Nephron progenitor cell (in vitro differentiated cells): ENCODE measurements around the gene EXOC3L1.

Source experiments
- DNase-seq: peaks from one replicate; pipeline ENCODE4 v3.0.0; 2021
- H3K27ac Mint-ChIP-seq: 2 replicates; pipeline ENCODE4 v1.8.0; 2021; ENCODE audit warnings: mild to moderate bottlenecking, moderate library complexity, mixed read lengths
- H3K27me3 Mint-ChIP-seq: 2 replicates; pipeline ENCODE4 v1.8.0; 2021; ENCODE audit warnings: mild to moderate bottlenecking, low read depth, mixed read lengths; ENCODE audit not compliant: poor library complexity
- H3K36me3 Mint-ChIP-seq: 2 replicates; pipeline ENCODE4 v1.8.0; 2021; ENCODE audit warnings: low read depth, mixed read lengths
- H3K4me1 Mint-ChIP-seq: 2 replicates; pipeline ENCODE4 v1.8.0; 2021; ENCODE audit warnings: mixed read lengths
- H3K4me3 Mint-ChIP-seq: 2 replicates; pipeline ENCODE4 v1.8.0; 2021; ENCODE audit warnings: mild to moderate bottlenecking, moderate library complexity, mixed read lengths
- H3K9me3 Mint-ChIP-seq: 2 replicates; pipeline ENCODE4 v1.8.0; 2021; ENCODE audit warnings: mild to moderate bottlenecking, moderate library complexity, mixed read lengths
- TF ChIP-seq, protein P1 (sequence below): fragments of 200-600 bp; sonication (generic); IDR thresholded peaks from 2 replicates; pipeline ENCODE4 v1.5.0; 2021; ENCODE audit warnings: antibody characterized with exemption

The EXOC3L1 gene

DNA sequence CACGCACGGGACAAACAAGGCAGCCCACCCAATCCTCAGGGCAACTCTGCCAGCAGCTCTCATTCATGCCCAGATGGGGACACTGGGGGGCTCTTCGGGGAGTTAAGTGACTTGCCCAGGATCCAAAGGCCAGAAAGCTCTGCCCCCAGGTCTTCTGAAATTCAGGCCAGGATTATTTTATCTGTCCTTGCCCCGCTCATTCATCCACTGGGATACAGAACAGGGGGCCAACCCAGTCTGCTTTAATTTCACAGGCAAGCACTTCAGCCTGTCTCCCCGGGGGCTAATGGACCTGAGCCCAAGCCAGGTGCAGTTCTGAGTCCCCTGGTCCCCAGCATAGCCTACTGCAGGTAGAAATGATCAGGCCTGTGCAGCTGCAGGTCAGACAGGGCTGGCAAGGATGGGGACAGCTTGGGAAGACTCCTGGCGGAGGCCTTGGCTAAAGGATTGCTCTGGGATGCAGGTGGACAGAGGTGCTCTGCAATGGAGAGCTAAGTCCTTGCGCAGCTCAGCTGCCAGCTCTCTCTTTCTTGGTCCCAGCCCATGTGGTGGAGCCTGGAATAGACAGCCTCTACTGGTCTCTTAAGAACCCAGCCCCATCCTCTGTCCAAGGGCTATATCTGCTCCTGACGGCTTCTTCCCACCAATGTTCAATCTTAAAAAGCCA lies 38.4 kb downstream of the EXOC3L1 start:
- TF ChIP-seq, protein P1, sequence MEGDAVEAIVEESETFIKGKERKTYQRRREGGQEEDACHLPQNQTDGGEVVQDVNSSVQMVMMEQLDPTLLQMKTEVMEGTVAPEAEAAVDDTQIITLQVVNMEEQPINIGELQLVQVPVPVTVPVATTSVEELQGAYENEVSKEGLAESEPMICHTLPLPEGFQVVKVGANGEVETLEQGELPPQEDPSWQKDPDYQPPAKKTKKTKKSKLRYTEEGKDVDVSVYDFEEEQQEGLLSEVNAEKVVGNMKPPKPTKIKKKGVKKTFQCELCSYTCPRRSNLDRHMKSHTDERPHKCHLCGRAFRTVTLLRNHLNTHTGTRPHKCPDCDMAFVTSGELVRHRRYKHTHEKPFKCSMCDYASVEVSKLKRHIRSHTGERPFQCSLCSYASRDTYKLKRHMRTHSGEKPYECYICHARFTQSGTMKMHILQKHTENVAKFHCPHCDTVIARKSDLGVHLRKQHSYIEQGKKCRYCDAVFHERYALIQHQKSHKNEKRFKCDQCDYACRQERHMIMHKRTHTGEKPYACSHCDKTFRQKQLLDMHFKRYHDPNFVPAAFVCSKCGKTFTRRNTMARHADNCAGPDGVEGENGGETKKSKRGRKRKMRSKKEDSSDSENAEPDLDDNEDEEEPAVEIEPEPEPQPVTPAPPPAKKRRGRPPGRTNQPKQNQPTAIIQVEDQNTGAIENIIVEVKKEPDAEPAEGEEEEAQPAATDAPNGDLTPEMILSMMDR, result no peak
- Mint-ChIP-seq H3K36me3 (peaks cover 20% of the 10 kb centered on the region), H3K9me3 (no peaks in the 10 kb centered on the region), H3K4me1 (peaks cover 4% of the 10 kb centered on the region), H3K27ac (no peak overlapping the region), H3K4me3 (peak overlapping the region; percentile 77), H3K27me3 (peaks cover 74% of the 10 kb centered on the region)
- no peak for DNase-seq

DNA sequence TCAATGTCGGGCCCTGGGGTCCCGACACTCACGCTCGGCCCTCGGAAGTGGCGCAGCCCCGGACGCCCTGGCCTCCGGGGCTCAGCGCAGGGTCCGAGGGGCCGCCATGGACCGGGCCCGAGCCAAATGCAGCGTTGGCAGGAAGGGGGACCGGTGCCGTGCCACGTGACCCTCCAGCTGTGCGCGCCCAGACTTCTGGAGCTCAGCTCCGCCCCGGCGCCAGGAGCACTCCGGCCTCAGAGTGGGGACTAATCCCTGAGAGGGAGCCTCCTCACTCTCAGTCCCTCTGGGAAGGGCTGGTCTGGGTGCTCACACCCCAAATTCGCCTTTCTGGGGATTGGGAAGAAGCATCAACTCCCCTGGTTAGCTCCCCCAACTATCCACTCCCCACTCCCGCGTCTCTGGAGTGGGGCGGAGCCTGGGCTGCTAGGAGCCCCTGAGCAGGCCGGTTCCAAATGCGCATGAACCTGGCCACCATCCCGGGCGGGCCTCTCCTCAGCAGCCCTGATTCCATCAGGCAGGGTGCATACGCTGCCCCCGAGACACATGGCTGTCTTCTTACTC lies 39.0 kb downstream of the EXOC3L1 start, which contains the start of gene B3GNT9:
Gene B3GNT9, minus strand, starts transcription at position 166 of the 564 bp plus-strand sequence. CDS start 513 bp downstream, outside the sequence.
- DNase-seq, result peak; percentile 67
- H3K9me3 Mint-ChIP-seq, result no peaks in the 10 kb centered on the region
- TF ChIP-seq, protein P1, result no peak
- H3K27me3 Mint-ChIP-seq, result peaks cover 68% of the 10 kb centered on the region
- H3K4me3 Mint-ChIP-seq, result peak within 1 kb of the TSS; percentile 77
- H3K36me3 Mint-ChIP-seq, result peaks cover 25% of the 10 kb centered on the region
- H3K27ac Mint-ChIP-seq, result no peak within 1 kb of the TSS
- peaks cover 4% of the 10 kb centered on the region for H3K4me1 Mint-ChIP-seq

DNA sequence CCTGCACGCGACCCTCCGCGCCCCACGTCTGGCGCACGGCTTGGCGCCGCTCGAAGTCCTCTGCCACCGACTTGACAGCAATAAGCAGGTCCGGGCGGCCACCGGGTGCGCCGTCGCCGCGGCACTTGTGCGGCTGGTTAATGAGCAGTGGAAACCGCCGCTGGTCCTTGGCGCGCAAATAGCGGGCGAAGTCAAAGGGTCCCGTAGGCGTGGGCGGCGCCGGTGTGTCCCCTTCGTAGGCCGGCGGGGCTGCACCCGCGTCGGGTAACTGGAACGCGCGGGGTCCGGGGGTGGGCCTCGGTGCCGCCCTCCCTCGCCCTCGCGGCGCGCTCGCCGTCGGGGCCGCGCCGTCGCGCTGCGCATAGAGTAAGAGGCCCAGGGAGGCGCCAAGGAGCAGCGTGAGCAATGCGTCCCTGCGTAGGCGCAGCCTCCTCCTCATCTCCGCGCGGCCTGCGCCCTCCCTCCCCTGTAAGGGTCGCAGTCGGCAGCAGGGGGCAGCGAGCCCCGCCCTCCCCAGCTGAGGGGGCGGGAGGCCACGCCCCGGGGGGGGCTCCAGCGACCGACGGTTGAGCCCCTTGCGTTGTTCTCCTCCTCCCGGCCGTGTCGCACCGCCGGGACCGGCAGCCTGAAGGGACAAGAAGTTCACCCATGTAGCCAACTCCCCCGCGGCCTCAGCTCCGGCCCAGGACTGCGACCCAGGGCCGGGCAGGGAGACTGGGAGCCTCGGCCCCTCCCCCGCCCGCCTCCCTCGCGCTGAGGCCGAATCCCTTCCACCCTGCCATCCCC lies 39.7 kb downstream of the EXOC3L1 start:
- Mint-ChIP-seq H3K4me3 (peak overlapping the region; percentile 77), H3K9me3 (no peaks in the 10 kb centered on the region), H3K27me3 (peaks cover 61% of the 10 kb centered on the region), H3K27ac (no peak overlapping the region), H3K4me1 (peaks cover 4% of the 10 kb centered on the region), H3K36me3 (peaks cover 26% of the 10 kb centered on the region)
- TF ChIP-seq, protein P1, result peak; percentile 29
- DNase-seq, result peak; percentile 77

DNA sequence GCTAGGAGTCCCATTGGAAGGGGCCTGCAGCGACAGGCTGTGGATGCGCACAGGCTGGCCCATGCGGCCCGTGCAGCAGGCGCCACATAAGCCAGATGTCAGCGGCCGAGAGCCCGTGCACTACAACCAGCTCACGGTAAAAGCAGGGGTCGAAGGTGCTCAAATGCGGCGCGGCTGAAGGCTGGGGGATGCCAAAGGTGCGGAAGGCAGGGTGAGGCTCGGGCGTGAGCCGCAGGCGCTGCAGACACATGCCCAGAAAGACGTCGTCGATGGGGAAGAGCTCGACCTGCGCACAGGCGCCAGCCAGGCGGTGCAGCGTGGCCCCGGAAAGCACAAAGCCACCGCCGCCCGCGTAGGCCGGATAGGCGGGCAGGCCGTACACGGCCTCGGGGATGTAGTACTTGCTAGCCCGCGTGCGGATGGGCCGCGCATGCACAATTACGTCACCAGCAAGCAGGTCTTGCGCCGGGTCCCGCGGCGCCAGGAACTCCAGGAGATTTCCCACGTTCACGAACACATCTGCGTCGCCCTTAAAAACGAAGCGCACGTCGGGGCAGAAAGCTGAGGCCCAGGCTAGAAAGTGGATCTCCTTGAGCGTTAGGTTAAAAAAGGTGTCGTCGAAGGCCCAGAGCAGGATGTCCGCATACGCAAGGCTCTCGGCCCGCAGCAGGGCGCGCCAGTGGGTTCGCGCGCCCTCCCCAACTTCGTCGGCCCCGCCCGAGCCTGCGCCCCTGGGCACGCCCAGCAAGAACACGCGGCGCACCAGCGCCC lies 40.5 kb downstream of the EXOC3L1 start:
- H3K9me3 Mint-ChIP-seq, result no peaks in the 10 kb centered on the region
- TF ChIP-seq, protein P1, result no peak
- peaks cover 53% of the 10 kb centered on the region for H3K27me3 Mint-ChIP-seq
- peaks cover 30% of the 10 kb centered on the region for H3K36me3 Mint-ChIP-seq
- no peak for DNase-seq
- peaks cover 4% of the 10 kb centered on the region for H3K4me1 Mint-ChIP-seq
- no peak overlapping the region for H3K27ac Mint-ChIP-seq
- peak overlapping the region; percentile 47 for H3K4me3 Mint-ChIP-seq

DNA sequence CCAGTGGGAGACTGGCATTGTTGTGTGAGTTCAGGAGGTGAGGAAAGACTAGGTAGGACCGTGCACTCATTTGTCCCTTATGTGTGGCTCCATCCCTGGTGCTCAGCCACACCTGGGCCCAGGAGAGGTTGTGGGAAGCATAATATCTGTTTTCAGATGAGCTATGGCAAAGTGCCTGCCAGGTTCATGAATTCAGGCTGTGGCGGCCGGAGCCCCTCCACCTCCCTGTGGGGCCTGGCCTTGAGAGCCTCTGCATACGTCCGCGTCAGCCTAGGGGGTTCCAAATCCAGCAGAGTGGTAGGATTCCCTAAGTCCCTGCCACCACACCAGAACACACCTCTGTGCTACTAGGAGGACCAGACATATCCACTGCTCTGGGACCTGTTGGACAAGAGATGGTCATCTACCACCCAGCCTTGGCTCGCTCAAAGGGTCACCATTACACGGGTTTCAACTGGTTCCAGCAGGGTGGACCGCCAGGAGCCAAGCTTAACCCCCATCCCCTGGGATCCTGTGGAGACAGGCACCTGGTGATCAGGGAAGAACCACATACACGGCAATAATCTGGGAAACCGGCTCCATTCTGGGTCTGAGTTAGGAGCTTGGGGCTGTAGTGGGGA lies 41.2 kb downstream of the EXOC3L1 start:
- Mint-ChIP-seq H3K27me3 (peaks cover 46% of the 10 kb centered on the region), H3K36me3 (peaks cover 34% of the 10 kb centered on the region), H3K9me3 (no peaks in the 10 kb centered on the region)

More for the DNA sequence above, 41.2 kb downstream of the EXOC3L1 start:
- Mint-ChIP-seq H3K4me3 (peak overlapping the region; percentile 10), H3K27ac (no peak overlapping the region), H3K4me1 (peaks cover 4% of the 10 kb centered on the region)
- TF ChIP-seq, protein P1, result no peak
- DNase-seq, result no peak
